Measurements from ENCODE around the gene HSPBP1. TPM values are rescaled to one million over a fixed set of nuclear protein-coding genes. Genes with fewer than 3 reads are reported as not detected.

The HSPBP1 gene
- polyA plus RNA-seq, 1 donor from 2014 or later, result 61.1 TPM

GRCh38 chr19:55252760-55253663 is 26.9 kb downstream of the HSPBP1 start:
- no peak overlapping the region for H3K4me3 ChIP-seq (ENCODE audit: low read length)

More at GRCh38 chr19:55252760-55253663, 26.9 kb downstream of the HSPBP1 start:
- no peak overlapping the region for H3K27ac ChIP-seq (ENCODE audit: low read length)
- H4K20me1 ChIP-seq (ENCODE audit: insufficient read depth), result peaks cover 10% of the 10 kb centered on the region
- H3K27me3 ChIP-seq (ENCODE audit: insufficient read depth, low read depth, low read length), result no peaks in the 10 kb centered on the region
- no peak overlapping the region for H2AFZ ChIP-seq (ENCODE audit: low read depth, low read length)
- TF ChIP-seq RAD21 (conservative IDR thresholded peaks at IDR 0.05) (no peak), REST (IDR thresholded peaks at IDR 0.05; ENCODE audit: borderline replicate concordance) (no peak), POLR2AphosphoS5 (IDR thresholded peaks at IDR 0.05) (no peak), MXI1 (conservative IDR thresholded peaks at IDR 0.05; ENCODE audit: poor library complexity, severe bottlenecking) (no peak), CTCF (IDR thresholded peaks at IDR 0.05; ENCODE audit: poor library complexity, severe bottlenecking) (no peak), TAF1 (IDR thresholded peaks at IDR 0.05; ENCODE audit: low read depth) (no peak), EP300 (conservative IDR thresholded peaks at IDR 0.05; ENCODE audit: poor library complexity, severe bottlenecking) (no peak), SMC3 (conservative IDR thresholded peaks at IDR 0.05; ENCODE audit: poor library complexity) (no peak), EZH2 (IDR thresholded peaks at IDR 0.05; ENCODE audit: borderline replicate concordance, insufficient read depth, low read length, poor library complexity, severe bottlenecking) (no peak)
- no peak overlapping the region for H3K9ac ChIP-seq (ENCODE audit: low read length)
- H3K9me2 ChIP-seq (ENCODE audit: insufficient read depth, low read length), result no peaks in the 10 kb centered on the region
- H3K36me3 ChIP-seq (ENCODE audit: insufficient read depth, low read length), result no peaks in the 10 kb centered on the region
- peaks cover 74% of the 10 kb centered on the region for H3K79me2 ChIP-seq (replicated peaks; ENCODE audit: insufficient read depth, low read length)
- no peak overlapping the region for H3K4me2 ChIP-seq (ENCODE audit: low read length)
- H3K9me3 ChIP-seq (ENCODE audit: low read length), result no peaks in the 10 kb centered on the region
- H3F3A ChIP-seq (ENCODE audit: insufficient read depth, low read length, poor library complexity, severe bottlenecking), result no peaks in the 10 kb centered on the region

All from neural cell (in vitro differentiated cells).